Panc1 (cell line): ENCODE data around the gene COPB1. TPM values are rescaled to one million over a fixed set of nuclear protein-coding genes. Genes with fewer than 3 reads are reported as not detected.

Experiments used
- ATAC-seq: fragments of 200-7000 bp; cut with Tn5 transposase; 2 replicates; pipeline ENCODE4 v1.9.1; 2020; ENCODE audit warnings: mild to moderate bottlenecking, moderate library complexity
- BruUV-seq: library from RNA; stranded (reverse); fragments of 400-500 nt; replicated peaks from 2 replicates; lab custom pipeline; 2021; lab: Mats Ljungman, UMichigan
- CTCF ChIA-PET: fragments of 300-600 bp; sonication (Branson Sonifier 250); formaldehyde crosslinking; loops from one replicate; lab custom pipeline; 2022; ENCODE audit warnings: antibody characterized with exemption; lab: Charles Lee
- POLR2A ChIA-PET: fragments of 300-600 bp; sonication (Branson Sonifier 250); formaldehyde crosslinking; loops from one replicate; lab custom pipeline; 2022; ENCODE audit warnings: antibody characterized with exemption; lab: Charles Lee
- DNase-seq: peaks from one replicate; pipeline ENCODE4 v3.0.0-alpha.2; 2010; ENCODE audit warnings: low read depth, low spot score
- H3K27ac ChIP-seq: 2 replicates; pipeline ENCODE4 v1.5.1; 2011; ENCODE audit warnings: mild to moderate bottlenecking, low read length, inconsistent platforms
- H3K27me3 ChIP-seq: fragments of 200-500 bp; sonication (Bioruptor generic); 2 replicates; pipeline ENCODE4 v1.6.0; 2014; ENCODE audit warnings: low read length, inconsistent platforms; ENCODE audit not compliant: control insufficient read depth, insufficient read depth
- H3K36me3 ChIP-seq: fragments of 200-500 bp; sonication (Bioruptor generic); 2 replicates; pipeline ENCODE4 v1.5.1; 2014; ENCODE audit warnings: inconsistent platforms, mild to moderate bottlenecking, low read length, moderate library complexity; ENCODE audit not compliant: control insufficient read depth, insufficient read depth
- H3K4me1 ChIP-seq: 2 replicates; pipeline ENCODE4 v1.5.1; 2011; ENCODE audit warnings: inconsistent platforms, mild to moderate bottlenecking, low read length, moderate library complexity; ENCODE audit not compliant: control insufficient read depth, insufficient read depth
- H3K4me3 ChIP-seq, 2 experiments: 2 replicates each; pipeline ENCODE4 v1.5.1; 2011 to 2012; ENCODE audit warnings: low read depth in 2 of 2, low read length in 2 of 2, mild to moderate bottlenecking in 2 of 2, inconsistent platforms in 1 of 2, moderate library complexity in 1 of 2
- H3K9me3 ChIP-seq: fragments of 200-500 bp; sonication (Bioruptor generic); 2 replicates; pipeline ENCODE4 v1.5.1; 2014; ENCODE audit warnings: low read depth, mild to moderate bottlenecking, inconsistent platforms, low read length, moderate library complexity; ENCODE audit not compliant: control insufficient read depth, insufficient read depth
- CTCF ChIP-seq: fragments of 450-650 bp; IDR thresholded peaks from 2 replicates; pipeline ENCODE4 v1.5.1; 2017; ENCODE audit warnings: mild to moderate bottlenecking
- POLR2AphosphoS5 ChIP-seq: IDR thresholded peaks from 2 replicates; pipeline ENCODE4 v1.6.1; 2012; ENCODE audit warnings: mild to moderate bottlenecking, low read depth, low read length, moderate library complexity
- SIN3A ChIP-seq: IDR thresholded peaks from 2 replicates; pipeline ENCODE4 v1.6.1; 2012; ENCODE audit warnings: low read depth, mild to moderate bottlenecking, low read length, moderate library complexity, borderline replicate concordance; ENCODE audit not compliant: insufficient read depth
- in situ Hi-C: cut with HindIII; loops from 2 replicates; pipeline ENCODE4 v1.10.0; 2016; ENCODE audit warnings: low sequenced_read_pairs, low pct_unique_long_range_greater_than_20kb
- intact Hi-C: fragments of 100-400 bp; cut with micrococcal nuclease; formaldehyde crosslinking; loops from one replicate; pipeline ENCODE4 v1.10.0; 2022; ENCODE audit not compliant: unreplicated experiment
- total RNA-seq: library from RNA; stranded (reverse); gene quantifications from one replicate; pipeline ENCODE4 v1.2.1, GENCODE V29; 2021; ENCODE audit not compliant: unreplicated experiment

The COPB1 gene
- total RNA-seq, 1 experiment from 2014 or later = 123 TPM

GRCh38 chr11:14408612-14409011 is 91.0 kb downstream of the COPB1 start:
- ChIA-PET CTCF (no interaction called here), POLR2A (no interaction called here)
- intact Hi-C loops = no loop called here
- no peaks in the 10 kb centered on the region for H3K36me3 ChIP-seq
- no peaks in the 10 kb centered on the region for H3K9me3 ChIP-seq
- ATAC-seq (no peak), DNase-seq (no peak)
- TF ChIP-seq CTCF (no peak), SIN3A (no peak), POLR2AphosphoS5 (no peak)
- in situ Hi-C loops = no loop called here
- no peaks in the 10 kb centered on the region for H3K27me3 ChIP-seq
- H3K4me1 ChIP-seq = no peaks in the 10 kb centered on the region
- no peak overlapping the region for H3K4me3 ChIP-seq
- H3K27ac ChIP-seq = no peak overlapping the region
- BruUV-seq = no TSS peak

Other genes starting within 250 kb of the COPB1 start
- gene RRAS2, start 140.6 kb downstream of the COPB1 start, total RNA-seq = 58.4 TPM
- gene PSMA1, start 20.6 kb upstream of the COPB1 start, total RNA-seq = 198 TPM
- gene PDE3B, start 144.0 kb upstream of the COPB1 start, total RNA-seq = 33.0 TPM